ENCODE measurements around the gene SLC3A2.

Gene SLC3A2

GRCh38 chr11:62911137-62912130 is 30.7 kb downstream of the SLC3A2 start:
- DNase-seq, result no peak

GRCh38 chr11:62912268-62912667 is 31.6 kb downstream of the SLC3A2 start:
- DNase-seq, result no peak

GRCh38 chr11:62914416-62914815 is 33.7 kb downstream of the SLC3A2 start:
- DNase-seq, result no peak

GRCh38 chr11:62917906-62918502 is 37.3 kb downstream of the SLC3A2 start:
- DNase-seq, result no peak

GRCh38 chr11:62918531-62918930 is 37.8 kb downstream of the SLC3A2 start:
- no peak for DNase-seq

- DNase-seq, result no peak
Observed at GRCh38 chr11:62919476-62919875, 38.8 kb downstream of the SLC3A2 start.

GRCh38 chr11:62919898-62920640 is 39.4 kb downstream of the SLC3A2 start:
- no peak for DNase-seq

GRCh38 chr11:62921201-62921572 is 40.5 kb downstream of the SLC3A2 start, which contains the start of gene CHRM1:
Gene CHRM1, minus strand, starts transcription at chr11:62921363. Its CDS starts 10,263 bp downstream, at chr11:62911100.
- no peak for DNase-seq

GRCh38 chr11:62921573-62922188 is 41.0 kb downstream of the SLC3A2 start:
- no peak for DNase-seq

GRCh38 chr11:62922189-62922589 is 41.5 kb downstream of the SLC3A2 start:
- DNase-seq, result no peak

GRCh38 chr11:62922653-62923431 is 42.1 kb downstream of the SLC3A2 start:
- DNase-seq, result no peak

GRCh38 chr11:62923601-62924411 is 43.1 kb downstream of the SLC3A2 start:
- DNase-seq, result no peak

GRCh38 chr11:62925308-62925707 is 44.6 kb downstream of the SLC3A2 start:
- DNase-seq, result no peak

GRCh38 chr11:62925745-62926679 is 45.3 kb downstream of the SLC3A2 start:
- no peak for DNase-seq

- no peak for DNase-seq
Observed at GRCh38 chr11:62926680-62927455, 46.2 kb downstream of the SLC3A2 start.

- no peak for DNase-seq
Observed at GRCh38 chr11:62928011-62928410, 47.3 kb downstream of the SLC3A2 start.

- no peak for DNase-seq
Observed at GRCh38 chr11:62930157-62930556, 49.5 kb downstream of the SLC3A2 start.

- DNase-seq, result no peak
Observed at GRCh38 chr11:62930666-62931065, 50.0 kb downstream of the SLC3A2 start.
